Smooth muscle cell (in vitro differentiated cells): ENCODE measurements around the gene ABCG1. TPM values are rescaled to one million over a fixed set of nuclear protein-coding genes. Genes with fewer than 3 reads are reported as not detected.

Source experiments
- DNase-seq: peaks from one replicate; lab custom pipeline; 2025; ENCODE audit not compliant: unreplicated experiment; lab: John Stamatoyannopoulos, UW
- H2AFZ ChIP-seq: fragments of 200-600 bp; sonication (generic); 2 replicates; pipeline ENCODE4 v1.6.0; 2016; ENCODE audit warnings: antibody characterized with exemption, low read depth, mild to moderate bottlenecking
- H3F3A ChIP-seq: fragments of 200-600 bp; sonication (generic); 2 replicates; pipeline ENCODE4 v1.6.0; 2017; ENCODE audit warnings: antibody characterized with exemption, low read depth
- H3K27ac ChIP-seq: fragments of 200-600 bp; sonication (generic); 2 replicates; pipeline ENCODE4 v1.5.1; 2016; ENCODE audit warnings: low read depth, mild to moderate bottlenecking
- H3K27me3 ChIP-seq: fragments of 200-600 bp; sonication (generic); 2 replicates; pipeline ENCODE4 v1.6.1; 2016; ENCODE audit warnings: low read depth, mild to moderate bottlenecking
- H3K36me3 ChIP-seq: fragments of 200-600 bp; sonication (generic); 2 replicates; pipeline ENCODE4 v1.5.1; 2016; ENCODE audit warnings: low read depth
- H3K4me1 ChIP-seq: fragments of 200-600 bp; sonication (generic); 2 replicates; pipeline ENCODE4 v1.5.1; 2016; ENCODE audit warnings: low read depth
- H3K4me2 ChIP-seq: fragments of 200-600 bp; sonication (generic); 2 replicates; pipeline ENCODE4 v1.6.0; 2016; ENCODE audit warnings: mild to moderate bottlenecking
- H3K4me3 ChIP-seq: fragments of 200-600 bp; sonication (generic); 2 replicates; pipeline ENCODE4 v1.5.1; 2016; ENCODE audit warnings: mild to moderate bottlenecking
- H3K79me2 ChIP-seq: fragments of 200-600 bp; sonication (generic); 2 replicates; pipeline ENCODE4 v1.6.0; 2016; ENCODE audit warnings: low read depth, mild to moderate bottlenecking
- H3K9ac ChIP-seq: fragments of 200-600 bp; sonication (generic); 2 replicates; pipeline ENCODE4 v1.6.0; 2016; ENCODE audit warnings: low read depth
- H3K9me3 ChIP-seq: fragments of 200-600 bp; sonication (generic); replicated peaks from 2 replicates; pipeline ENCODE4 v1.5.1; 2016; ENCODE audit warnings: low read depth
- H4K20me1 ChIP-seq: fragments of 200-600 bp; sonication (generic); 2 replicates; pipeline ENCODE4 v1.6.0; 2016; ENCODE audit warnings: low read depth
- CTCF ChIP-seq: fragments of 200-600 bp; sonication (generic); IDR thresholded peaks from 2 replicates; pipeline ENCODE4 v1.5.1; 2017; ENCODE audit warnings: borderline replicate concordance, mild to moderate bottlenecking, antibody characterized with exemption; ENCODE audit not compliant: insufficient read depth, poor library complexity, severe bottlenecking
- WGBS: methylation state at CpG from one replicate; pipeline ENCODE4 v1.1.7; 2016; ENCODE audit warnings: low lambda C conversion rate; 5-methylcytosine and 5-hydroxymethylcytosine counted together
- polyA plus RNA-seq: library from polyadenylated mRNA; unstranded; fragments of >200 nt; fragmentation: Nextera tagmentation; extraction: Ambion mirVana; gene quantifications from 2 replicates; pipeline ENCODE4 v1.2.1, GENCODE V29; 2016
- total RNA-seq: library from RNA; depleted of rRNA; stranded (reverse); fragments of >200 nt; gene quantifications from 2 replicates; pipeline ENCODE4 v1.2.3, GENCODE V29; 2014

ABCG1 gene
- total and polyA plus RNA-seq, 2 experiments from 2014 or later = 0.55 to 2.9 TPM

DNA sequence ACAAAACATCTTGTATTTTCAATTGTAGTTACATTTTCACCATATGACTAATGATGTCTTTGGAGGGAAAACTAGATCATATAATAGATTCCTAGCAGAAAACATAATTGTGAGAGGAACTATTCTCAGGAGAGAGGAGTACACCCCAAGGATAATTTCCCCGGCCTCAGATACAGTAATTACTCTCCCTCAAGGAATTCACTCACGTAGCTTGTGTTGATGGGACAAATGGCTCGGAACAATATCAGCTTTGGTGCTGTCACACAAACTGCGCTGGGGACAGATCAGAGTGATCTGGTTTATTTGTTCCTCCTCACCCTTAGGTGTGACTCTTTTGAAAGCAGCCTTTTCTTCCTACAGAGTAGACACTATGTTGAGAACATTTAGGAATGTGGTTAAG is 11.2 kb downstream of the ABCG1 start:
- Histone ChIP-seq H3K4me1 (peaks cover 20% of the 10 kb centered on the region), H3K36me3 (no peaks in the 10 kb centered on the region), H3K27ac (no peak overlapping the region), H3K4me3 (no peak overlapping the region), H3F3A (peaks cover 12% of the 10 kb centered on the region), H3K9me3 (no peaks in the 10 kb centered on the region), H3K9ac (no peak overlapping the region), H2AFZ (no peak overlapping the region), H4K20me1 (no peaks in the 10 kb centered on the region), H3K4me2 (no peak overlapping the region), H3K27me3 (peaks cover 25% of the 10 kb centered on the region), H3K79me2 (no peaks in the 10 kb centered on the region)
- no peak for TF ChIP-seq CTCF
- WGBS = 87% methylated on average over 4 of the region's 4 CpGs
- DNase-seq = no peak

- H3K9me3 ChIP-seq = no peaks in the 10 kb centered on the region
- H3K27ac ChIP-seq = no peak overlapping the region
- peaks cover 12% of the 10 kb centered on the region for H3F3A ChIP-seq
- H3K36me3 ChIP-seq = no peaks in the 10 kb centered on the region
- no peaks in the 10 kb centered on the region for H3K79me2 ChIP-seq
- H4K20me1 ChIP-seq = no peaks in the 10 kb centered on the region
- no peak overlapping the region for H3K4me3 ChIP-seq
- H3K4me1 ChIP-seq = peaks cover 24% of the 10 kb centered on the region
- no peak for DNase-seq
- no peak overlapping the region for H3K9ac ChIP-seq
- WGBS = 92% methylated on average over 13 of the region's 13 CpGs
- TF ChIP-seq CTCF = no peak
- H2AFZ ChIP-seq = no peak overlapping the region
- no peak overlapping the region for H3K4me2 ChIP-seq
- peaks cover 20% of the 10 kb centered on the region for H3K27me3 ChIP-seq
Observed at GRCh38 chr21:42230636-42231035, 11.7 kb downstream of the ABCG1 start.

DNA sequence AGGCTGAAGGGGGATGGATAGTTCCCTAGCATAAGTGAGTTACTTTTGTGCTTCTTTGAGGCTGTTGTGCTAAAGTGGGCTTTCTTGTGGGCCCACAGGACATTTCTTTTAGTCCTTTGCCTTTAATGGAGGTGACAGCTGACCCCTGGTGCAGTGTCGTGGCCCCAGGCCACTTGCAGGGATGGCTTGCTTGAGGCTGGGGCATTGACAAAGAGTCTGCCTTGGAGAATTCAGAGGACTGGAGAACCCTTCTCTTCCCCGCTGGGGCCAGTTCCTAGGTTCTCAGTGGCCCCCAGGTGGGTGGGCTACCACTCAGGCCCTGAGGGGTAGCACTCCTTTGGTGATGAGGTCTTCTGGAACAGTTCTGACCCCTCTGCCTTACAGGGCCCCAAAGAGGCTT is 12.8 kb downstream of the ABCG1 start:
- Histone ChIP-seq H3K9ac (no peak overlapping the region), H3K27me3 (peaks cover 9% of the 10 kb centered on the region), H3F3A (peaks cover 20% of the 10 kb centered on the region), H3K36me3 (no peaks in the 10 kb centered on the region), H3K9me3 (no peaks in the 10 kb centered on the region), H3K4me2 (no peak overlapping the region), H3K4me3 (no peak overlapping the region), H4K20me1 (no peaks in the 10 kb centered on the region), H2AFZ (no peak overlapping the region), H3K79me2 (no peaks in the 10 kb centered on the region), H3K27ac (no peak overlapping the region), H3K4me1 (peaks cover 24% of the 10 kb centered on the region)
- no peak for DNase-seq
- 100% methylated on average over 2 of the region's 2 CpGs for WGBS
- TF ChIP-seq CTCF = no peak

DNA sequence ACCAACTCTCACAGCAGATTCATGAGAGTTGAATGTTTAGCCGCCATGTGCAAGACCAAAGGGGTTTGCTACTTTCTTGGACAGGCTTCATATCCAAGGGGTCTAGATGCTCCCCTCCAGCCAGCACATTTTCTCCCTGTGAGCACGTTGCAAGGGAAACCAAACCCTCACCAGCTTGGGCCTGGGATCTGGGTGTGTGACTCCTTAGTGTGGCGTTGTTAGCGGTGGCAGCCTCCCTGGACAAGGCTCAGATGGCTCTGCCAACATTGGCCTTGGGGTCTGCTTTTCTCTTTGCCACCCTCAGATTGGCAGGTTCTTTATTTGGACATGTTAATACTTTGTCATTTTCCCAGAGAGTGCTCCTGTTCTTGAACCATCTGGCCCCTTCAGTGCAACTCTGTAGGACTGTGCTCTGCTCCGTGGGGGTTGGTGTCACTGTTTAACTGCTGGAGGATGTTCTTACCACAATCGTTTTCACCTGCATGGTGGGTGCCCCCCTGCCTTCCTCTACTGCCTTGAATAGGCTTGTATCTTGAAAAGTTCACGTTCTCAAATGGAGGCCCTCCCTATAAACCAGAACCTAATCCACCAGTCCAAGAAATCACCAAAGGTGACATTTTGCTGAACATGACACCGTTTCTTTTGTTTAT is 13.4 kb downstream of the ABCG1 start:
- no peaks in the 10 kb centered on the region for H4K20me1 ChIP-seq
- peaks cover 4% of the 10 kb centered on the region for H3K27me3 ChIP-seq
- H3K4me2 ChIP-seq = no peak overlapping the region
- TF ChIP-seq CTCF = no peak
- no peak overlapping the region for H3K4me3 ChIP-seq
- H3K4me1 ChIP-seq = peaks cover 24% of the 10 kb centered on the region
- no peaks in the 10 kb centered on the region for H3K9me3 ChIP-seq
- H3F3A ChIP-seq = peaks cover 21% of the 10 kb centered on the region
- WGBS = 93% methylated on average over 8 of the region's 8 CpGs
- no peak overlapping the region for H3K27ac ChIP-seq
- H3K79me2 ChIP-seq = no peaks in the 10 kb centered on the region
- H2AFZ ChIP-seq = no peak overlapping the region
- no peaks in the 10 kb centered on the region for H3K36me3 ChIP-seq
- DNase-seq = no peak
- H3K9ac ChIP-seq = no peak overlapping the region
